Stimulated activated naive CD4-positive, alpha-beta T cell (primary cell): Measurements from ENCODE around the gene RHOJ.

ENCODE experiments used
- DNase-seq, 6 experiments: peaks; one replicate each; lab custom pipeline; 2025; lab: John Stamatoyannopoulos, UW

RHOJ gene

DNA sequence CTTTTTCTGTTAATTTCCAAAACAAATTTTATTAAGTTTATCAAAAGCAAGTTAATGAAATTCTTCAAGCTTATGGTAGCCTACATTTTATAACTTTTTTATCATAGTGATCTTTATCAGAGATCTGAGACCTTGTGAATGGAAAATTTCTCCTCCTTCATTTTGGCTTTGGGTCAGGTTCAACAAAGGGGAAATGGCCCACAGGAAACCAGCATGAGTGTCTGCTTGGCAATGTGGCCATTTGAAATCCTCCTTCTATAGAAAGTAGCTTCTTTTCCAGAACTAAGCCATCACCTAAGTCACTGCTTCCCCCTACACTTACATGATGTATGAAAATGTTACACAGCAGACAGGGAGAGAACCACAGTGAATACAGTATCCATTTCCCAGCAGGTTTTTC, 1.6 kb downstream of the RHOJ start:
- no peak for DNase-seq

DNA sequence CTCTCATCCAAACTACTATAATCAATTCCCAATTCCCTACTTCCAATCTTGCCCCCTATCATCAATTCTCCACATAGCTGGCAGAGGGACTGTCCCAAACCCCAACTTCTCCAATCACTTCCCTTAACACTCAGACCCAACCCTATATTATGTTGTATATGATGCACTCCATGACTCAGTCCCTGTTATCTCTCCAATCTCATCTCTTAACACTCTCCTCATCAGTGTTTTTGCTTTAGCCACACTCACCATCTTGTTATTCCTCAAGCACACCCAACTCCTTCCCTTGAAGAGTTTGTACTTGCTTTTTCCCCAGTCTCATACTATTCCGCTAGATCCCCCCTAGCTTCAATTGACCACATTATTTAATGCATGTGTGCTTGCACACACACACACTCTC, 4.9 kb downstream of the RHOJ start:
- no peak for DNase-seq

DNA sequence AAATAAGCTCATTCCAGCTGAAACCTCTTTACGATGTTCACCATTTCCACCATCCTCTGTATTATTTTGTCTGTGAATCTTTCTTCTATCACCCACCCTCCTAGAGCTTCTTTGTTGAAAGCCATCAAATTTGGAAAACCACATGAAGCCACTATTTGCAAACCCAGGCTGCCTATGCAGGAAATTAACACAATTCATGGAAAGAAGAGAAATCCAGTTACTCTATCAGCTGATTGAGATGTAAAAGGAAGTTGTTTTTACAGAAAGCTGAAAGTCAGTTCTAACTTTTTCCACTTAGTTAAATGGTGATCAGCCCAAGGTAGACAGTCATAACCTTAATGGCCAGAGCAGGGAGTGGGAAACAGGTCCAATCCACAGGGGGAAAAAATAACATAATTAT, 6.6 kb downstream of the RHOJ start:
- DNase-seq = no peak

DNA sequence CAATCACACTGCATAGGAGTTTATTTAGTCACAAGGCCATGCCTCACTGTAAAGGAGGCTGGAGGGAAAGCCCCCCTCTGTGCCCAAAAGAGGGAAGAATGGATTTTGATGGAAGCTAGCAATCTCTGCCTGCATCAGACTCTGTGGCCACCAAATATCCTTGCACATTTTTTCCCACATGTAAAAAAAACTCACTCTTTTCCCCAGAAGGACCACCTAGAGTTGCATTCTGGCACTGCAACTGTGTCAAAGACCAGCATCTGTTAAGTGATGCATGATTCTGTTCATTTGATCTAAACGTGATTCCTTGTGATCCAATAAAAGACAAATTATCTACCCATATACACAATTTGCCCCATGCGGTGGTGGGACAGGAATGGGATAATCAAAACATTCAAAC, 8.0 kb downstream of the RHOJ start:
- no peak for DNase-seq

DNA sequence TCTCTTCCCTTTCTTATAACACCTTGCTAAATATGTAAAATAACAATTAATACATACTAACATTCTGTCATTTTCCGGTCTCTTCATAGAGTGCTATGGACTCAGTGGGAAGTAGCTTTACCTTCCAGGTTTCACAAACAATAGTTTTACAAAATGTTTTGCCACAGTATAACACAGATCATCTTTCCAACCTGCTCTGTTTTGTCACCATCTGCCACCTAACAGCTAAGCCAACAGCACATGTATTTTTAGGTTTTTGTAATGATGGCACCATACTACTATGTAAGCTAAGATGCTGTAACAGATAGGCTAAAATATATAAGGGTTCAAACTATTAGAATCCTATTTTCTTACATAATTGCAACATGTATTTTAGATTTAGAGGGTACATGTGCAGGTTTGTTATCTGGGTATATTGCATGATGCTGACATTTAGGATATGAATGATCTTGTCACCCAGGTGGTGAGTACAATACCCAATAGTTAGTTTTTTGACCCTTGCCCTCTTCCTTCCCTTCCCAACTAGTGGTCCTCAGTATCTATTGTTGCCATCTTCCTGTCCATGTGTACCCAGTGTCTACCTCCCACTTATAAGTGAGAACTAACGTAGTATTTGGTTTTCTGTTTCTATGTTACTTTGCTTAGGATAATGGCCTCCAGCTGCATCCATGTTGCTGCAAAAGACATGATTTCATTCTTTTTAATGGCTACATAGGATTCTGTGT, 8.7 kb downstream of the RHOJ start:
- DNase-seq = no peak

DNA sequence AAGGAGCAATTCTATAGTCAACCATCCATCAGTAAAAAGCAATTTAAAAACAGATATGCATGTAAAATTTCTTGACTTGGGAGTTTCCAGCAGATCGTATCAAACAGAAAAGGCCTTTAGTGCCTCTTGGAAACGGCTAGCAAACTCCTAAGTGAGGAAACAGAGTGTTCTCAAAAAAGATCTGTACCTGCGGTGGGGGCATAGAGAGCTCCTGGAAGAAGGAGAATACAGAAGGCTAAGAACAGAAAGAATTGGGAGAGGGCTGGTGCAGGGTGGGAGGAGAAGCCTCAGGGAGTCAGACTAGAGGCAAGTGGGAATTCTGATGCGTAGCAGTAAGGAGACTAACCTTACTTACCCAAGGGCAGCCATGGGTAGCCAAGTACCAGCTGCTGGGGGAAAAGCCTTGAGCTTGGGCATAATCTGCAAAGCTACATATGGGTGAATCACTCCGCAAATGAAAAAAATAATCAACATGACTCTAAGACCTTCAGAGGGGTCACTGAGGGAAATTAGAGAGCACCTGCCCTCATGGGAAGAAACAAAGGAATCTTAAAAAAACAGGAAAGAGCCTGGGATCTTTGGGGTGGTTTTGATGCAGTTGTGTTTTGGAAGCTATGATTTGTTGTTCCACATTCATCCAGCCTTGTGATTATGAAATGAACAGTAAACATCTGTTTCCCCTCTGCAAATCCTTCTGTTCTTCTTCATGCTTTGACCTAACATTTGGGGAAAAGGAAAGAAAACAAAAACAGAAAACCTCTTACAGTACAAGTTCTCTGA, 10.4 kb downstream of the RHOJ start:
- DNase-seq = no peak

DNA sequence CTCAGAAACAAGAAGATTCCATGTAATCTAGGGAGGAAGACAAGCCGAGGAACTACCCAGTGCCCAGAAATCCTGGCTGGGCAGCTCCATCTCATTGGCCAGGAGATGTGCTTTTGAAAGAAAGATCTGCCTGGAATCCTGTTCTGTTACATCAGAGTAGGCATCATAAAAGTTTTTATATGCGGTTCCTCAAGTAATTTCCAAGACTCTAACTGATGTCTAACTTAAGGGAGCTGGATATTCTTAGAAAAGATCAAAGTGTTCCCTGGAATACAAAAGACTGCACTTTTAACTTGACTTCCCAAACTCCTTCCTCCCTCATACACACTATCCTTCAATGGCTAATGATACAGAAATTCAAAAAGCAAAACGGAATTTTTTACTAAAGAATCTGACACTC, 16.3 kb downstream of the RHOJ start:
- no peak for DNase-seq

DNA sequence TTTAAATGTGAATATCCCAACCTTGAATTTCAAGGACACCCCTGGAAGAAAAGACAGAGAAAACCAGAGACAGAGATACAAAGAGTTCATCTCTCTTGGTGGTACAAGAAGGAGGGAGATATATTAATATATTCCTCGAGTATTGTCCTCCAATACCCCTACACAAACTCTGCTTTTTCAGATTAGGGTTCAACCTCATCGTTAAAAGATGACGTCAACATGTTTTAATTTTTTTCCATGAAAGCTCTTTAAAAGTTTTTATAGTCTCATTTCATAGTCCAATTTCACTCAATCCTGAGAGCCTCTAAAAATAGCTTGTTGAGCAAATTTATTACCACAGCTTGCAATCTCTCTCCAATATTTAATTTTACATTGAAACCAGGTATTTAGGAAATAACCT, 19.4 kb downstream of the RHOJ start:
- DNase-seq = no peak

DNA sequence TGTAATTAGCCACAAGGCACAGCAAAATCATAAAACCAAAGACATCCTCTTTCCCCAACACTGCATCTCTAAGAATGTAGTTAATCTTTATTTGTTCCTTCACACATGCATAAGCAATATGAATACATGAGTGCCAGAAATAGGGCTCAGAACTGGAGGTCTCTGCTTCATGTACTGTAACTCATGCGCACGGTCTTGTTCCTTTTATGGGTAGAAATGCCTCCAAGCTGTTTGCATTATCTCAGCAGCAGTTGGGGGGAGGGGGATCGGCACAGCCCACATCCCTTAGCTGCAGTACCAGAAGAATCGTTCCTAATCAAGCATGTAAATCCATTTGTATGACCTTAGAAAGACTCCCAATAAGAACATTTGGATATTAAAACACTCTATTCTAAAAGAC, 20.0 kb downstream of the RHOJ start:
- no peak for DNase-seq

DNA sequence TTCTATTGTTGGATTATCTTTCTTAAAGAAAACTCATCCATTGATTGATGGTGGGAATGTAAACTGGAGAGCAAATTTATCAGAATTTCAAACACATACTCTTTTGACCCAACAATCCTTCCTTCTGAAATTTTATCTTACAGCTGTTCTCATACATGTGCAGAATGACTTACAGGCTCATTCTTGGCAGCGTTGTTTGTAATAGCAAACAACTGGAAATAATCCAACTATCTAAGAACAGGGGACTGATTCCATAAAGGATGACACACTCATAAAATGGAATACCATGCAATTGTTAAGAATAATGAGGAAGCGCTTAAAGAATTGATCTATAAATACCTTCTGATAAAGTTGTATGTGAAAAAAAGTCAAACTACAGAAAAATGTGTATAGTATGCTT, 24.0 kb downstream of the RHOJ start:
- DNase-seq = no peak

DNA sequence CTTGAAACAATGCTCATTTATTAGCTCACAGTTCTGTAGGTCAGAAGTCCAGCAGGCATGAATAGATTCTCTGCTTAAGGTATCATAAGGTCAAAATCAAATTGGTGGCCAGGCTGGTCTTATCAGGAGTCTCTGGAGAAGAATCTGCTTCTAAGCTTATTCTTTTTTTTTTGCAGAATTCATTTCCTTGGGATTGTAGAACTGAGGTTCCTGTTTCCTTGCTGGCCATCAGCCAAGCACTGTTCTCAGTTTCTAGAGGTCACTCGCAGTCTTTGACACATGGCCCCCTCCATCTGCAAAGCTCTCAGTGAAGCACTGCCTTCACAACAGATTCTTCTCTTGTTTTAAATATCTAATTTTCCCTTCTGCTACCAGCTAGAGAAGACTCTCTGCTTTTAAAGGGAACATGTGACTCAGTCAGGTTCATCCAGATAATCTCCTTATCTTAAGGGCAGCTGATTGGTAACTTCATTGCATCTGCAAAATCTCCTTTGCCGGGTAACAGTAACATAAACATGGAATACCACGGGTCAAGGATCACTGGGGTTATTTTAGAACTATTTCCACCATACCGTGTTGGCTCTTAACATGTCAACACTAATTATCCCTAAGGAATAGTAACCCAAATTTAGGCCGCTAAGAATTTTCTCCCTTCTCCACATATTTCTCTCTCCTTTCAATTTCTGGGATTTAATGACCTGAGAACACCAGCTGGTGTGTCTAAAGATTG, 25.3 kb downstream of the RHOJ start:
- DNase-seq = no peak

DNA sequence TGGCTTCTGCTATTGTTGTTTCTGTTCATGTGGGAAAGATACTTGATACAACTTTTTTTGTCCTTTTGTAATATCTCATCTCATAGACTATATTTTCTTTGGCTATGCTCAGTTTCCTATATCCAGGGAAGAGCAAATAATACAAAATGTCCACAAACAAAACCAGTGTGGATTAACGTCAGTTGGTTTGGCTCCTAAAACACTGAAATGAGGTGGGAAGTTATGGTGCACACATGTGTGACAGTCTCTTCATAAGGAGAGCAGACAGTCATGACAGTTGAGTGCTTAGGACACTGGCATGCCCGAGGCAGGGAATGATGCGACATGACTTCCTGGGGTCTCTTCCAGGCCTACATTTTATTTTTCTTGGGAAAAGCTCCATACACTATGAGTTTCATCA, 27.5 kb downstream of the RHOJ start:
- DNase-seq = no peak

DNA sequence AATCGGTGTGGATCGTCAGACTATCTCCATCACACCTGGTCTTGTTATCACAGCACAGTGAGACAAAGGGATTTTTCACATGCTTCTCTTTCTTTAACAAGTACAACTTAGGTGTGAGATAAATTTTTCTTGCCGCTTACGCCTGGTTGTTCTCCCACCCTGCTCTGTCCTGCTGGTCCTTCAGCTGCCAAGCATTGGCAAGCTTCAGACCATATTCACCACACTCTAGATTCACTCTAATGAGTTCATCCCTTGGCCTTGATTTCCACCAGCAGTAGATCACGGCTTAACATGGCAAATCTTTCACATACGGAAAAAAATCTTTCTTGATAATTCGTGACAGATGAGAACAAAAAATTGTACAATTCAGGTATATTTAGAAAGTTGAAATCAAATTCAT, 33.5 kb downstream of the RHOJ start:
- DNase-seq = no peak

DNA sequence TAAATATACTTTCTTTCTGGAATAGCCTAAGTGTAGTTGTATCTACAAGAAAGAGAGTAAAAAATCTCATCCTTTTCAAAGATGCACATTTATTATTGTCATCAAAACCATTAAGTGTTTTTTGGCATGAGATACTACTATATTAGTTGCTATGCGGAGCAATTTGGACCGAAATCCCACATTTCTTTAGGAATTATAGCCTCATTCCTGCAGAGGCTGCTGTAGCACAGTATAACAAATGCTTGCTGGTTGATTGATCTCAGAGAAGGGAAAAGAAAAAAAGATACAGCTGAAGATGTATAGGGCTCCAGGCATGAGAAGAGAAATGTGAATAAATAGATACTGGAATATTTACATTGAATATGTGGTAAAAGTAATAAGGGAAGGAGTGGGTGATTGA, 36.0 kb downstream of the RHOJ start:
- no peak for DNase-seq

DNA sequence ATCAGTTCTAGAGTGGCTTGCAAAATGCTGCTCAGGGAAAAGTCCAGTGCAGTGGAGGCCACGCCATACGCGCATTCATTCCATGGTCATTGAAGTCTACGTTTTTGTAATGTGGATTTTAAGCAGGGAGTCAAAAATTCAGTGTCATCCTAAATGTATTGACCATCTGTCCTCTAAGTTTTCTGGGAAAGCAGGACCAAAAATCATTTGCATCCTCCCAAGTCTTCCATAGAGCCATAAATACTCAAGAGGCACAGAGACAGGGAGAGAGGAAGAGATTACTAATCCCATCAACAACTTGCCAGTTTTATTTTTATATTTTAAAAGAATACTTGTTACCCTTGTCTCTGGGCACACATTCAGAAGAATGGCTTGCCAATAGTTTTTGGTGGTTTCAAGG, 36.9 kb downstream of the RHOJ start:
- no peak for DNase-seq

DNA sequence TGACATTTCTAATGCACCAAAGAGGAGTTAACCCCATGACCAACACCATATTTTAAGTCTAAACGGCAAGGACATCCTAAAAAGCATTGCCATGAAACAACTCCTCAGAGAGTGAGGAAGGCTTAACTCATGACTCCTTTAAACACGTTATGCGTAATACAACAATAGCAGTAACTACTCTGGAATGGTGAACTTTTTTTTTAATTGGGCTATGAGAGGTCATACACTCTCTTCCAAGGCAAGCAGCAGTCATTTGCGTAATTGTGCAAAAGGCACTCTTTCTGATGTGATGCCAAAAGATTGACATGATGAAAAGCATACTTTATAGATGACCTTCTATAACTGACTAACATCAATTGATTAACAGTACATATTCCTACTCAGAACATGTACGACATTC, 39.4 kb downstream of the RHOJ start:
- DNase-seq = no peak

DNA sequence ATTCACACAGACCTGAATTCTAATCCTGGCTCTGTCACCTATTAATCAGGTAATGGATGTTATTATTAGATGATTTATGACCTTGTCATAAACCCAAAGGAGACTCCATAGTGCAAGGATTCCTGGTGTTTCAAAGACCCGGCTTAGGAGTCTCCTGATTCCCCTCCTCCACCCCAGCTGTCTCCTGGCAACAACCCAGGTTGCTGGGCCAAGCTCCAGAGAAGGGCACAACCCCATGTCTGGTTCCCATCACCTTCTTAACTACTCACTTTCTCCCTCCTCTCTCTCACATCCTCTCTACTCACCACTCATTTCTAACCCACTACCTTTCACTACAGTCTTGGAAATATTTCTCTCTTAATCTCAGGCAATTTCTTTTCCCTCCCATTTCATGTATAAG, 41.6 kb downstream of the RHOJ start:
- no peak for DNase-seq

DNA sequence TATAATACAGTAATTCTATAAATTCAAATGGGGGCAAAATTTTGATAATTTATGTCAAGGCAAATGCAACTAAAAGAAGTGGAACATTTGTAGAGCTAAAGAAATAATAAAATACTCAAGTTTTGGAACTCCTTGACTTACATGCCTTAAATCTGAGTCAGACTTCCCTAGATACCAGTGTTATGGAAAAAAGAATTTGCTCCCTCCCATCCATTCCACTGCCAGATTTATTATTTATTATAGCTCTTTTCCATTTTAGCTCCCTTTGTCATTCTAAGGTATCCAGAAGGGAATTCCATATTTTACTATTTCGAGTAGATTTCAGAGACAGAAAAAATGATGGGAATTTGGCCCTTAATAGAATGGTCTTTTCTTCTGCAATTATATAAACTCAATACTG, 44.0 kb downstream of the RHOJ start:
- DNase-seq = no peak

DNA sequence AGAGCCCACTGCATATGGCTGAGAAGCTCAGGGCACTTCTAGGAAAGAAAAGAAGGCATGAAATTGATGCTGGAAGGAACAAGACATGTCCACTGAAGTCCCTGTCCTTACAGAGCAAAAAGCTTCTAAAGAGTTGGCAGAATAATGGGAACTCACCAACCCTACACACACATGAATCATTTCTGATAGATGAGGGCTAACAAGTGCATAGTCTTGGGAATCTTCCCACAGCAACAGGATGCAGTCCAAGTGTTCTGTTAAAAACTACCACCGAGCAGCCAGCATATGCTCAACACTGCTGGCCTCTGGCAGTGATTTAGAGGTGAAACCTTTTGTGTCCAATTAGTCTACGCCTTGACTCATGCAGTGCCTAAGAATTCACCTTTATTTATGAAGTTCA, 44.8 kb downstream of the RHOJ start:
- DNase-seq = no peak

DNA sequence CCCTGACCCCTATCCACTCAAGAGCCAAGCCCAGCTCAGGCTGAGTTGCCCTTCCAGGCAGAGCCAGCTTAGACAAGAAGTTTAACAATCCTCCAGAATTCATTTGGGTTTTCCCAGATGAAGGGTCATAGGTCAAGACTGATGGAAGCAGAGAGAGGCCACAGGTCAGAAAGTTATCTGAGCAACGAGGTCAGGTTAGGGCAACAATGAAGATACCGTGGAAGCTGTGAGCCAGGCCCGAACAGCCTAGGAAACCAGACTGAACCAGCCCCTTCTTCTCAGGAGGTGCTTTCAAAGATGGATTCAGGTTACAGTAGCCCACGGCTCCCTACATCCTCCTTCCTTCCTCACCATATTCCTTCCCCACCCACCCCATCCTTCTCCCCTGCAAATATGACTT, 53.1 kb downstream of the RHOJ start:
- DNase-seq = no peak

DNA sequence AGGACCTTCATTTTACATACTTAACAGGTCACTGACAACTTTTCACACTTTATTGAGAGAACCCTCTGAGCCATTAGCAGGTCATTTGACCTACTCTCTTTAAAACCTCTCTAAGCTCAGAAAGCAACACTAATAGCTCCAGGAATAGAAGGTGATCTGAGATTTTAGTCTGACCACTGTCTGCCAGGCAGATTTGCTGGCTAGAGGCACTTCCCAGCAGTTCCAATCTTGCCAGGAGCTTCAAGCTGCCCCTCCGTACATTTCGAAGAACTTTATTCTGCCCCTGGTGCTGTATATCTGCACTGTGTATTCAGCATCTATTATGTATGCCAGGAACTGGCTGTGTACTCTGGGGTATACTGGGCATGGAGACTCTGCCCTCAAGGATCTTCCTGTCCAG, 58.2 kb downstream of the RHOJ start:
- DNase-seq = no peak

DNA sequence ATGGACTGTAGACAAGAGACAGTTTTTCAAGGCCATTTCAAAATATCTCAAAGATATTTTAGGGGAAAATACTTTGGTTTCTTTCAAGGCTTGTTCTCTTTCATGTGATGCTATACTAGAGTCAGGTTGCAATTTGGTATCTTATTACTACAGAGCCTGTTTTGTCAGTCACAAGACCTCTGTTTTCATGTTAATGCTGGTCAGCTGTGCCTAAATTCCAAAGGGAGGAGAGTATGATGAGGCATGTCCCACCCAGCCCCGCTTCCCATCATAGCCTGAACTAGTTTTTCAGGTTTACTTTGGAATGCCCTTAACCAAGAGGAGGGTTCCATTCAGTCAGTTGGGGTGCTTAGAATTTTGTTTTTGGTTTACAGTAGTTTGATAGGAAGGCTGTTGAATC, 61.9 kb downstream of the RHOJ start:
- no peak for DNase-seq

DNA sequence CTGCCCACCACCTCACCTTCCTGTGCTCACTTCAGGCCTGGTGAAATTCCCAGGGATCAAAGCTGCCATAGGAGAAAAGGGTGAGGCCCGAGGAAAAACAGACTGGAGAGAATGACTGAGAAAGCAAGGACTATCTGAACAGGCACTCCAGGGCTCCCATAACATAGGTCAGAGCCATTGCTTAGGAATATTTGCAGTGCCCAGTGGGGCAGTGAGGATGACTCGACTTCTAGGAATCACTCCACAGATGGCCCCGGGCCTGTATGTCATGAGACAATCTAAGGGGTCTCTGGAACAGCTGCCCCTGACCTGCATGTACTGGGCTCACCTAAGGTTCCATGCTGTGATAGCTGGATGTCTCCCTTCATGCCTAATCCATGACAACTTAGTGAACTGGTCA, 62.9 kb downstream of the RHOJ start:
- no peak for DNase-seq
